HEK293 (cell line): ENCODE results near the gene DIP2C.
A peak's percentile ranks its signal among the peaks of the same experiment; 100 is the strongest.

ENCODE experiments used
- CTCF ChIA-PET: fragments of 350-600 bp; formaldehyde crosslinking; extraction: SDS; loops from one replicate; lab custom pipeline; 2021; ENCODE audit warnings: antibody characterized with exemption; lab: Yijun Ruan, JAX
- POLR2A ChIA-PET: fragments of 300-600 bp; formaldehyde crosslinking; extraction: SDS; loops from one replicate; lab custom pipeline; 2020; ENCODE audit warnings: antibody characterized with exemption, inconsistent platforms; lab: Yijun Ruan, JAX
- H3K27ac ChIP-seq: fragments of 200-500 bp; sonication (Bioruptor generic); 2 replicates; pipeline ENCODE4 v1.5.1; 2014; ENCODE audit warnings: low read depth, low read length, control low read depth, inconsistent platforms; ENCODE audit errors: extremely low read depth
- H3K36me3 ChIP-seq, 2 experiments: fragments of 200-500 bp in 1 of 2; sonication (Bioruptor generic) in 1 of 2; 1 replicate in 1 of 2; 2 replicates in 1 of 2; pipeline ENCODE4 v1.5.1; 2014 to 2017; ENCODE audit warnings: inconsistent platforms in 2 of 2, low read length in 2 of 2; ENCODE audit not compliant: control insufficient read depth in 2 of 2, insufficient read depth in 1 of 2
- H3K4me1 ChIP-seq: fragments of 200-500 bp; sonication (Bioruptor generic); 2 replicates; pipeline ENCODE4 v1.5.1; 2014; ENCODE audit warnings: mild to moderate bottlenecking, low read length, inconsistent platforms; ENCODE audit not compliant: control insufficient read depth, insufficient read depth
- H3K4me3 ChIP-seq: 2 replicates; pipeline ENCODE4 v1.5.1; 2011; ENCODE audit warnings: low read depth, mild to moderate bottlenecking, control low read depth, low read length, moderate library complexity
- H3K9me3 ChIP-seq: fragments of 200-500 bp; sonication (Bioruptor generic); 2 replicates; pipeline ENCODE4 v1.5.1; 2014; ENCODE audit warnings: low read depth, low read length, inconsistent platforms; ENCODE audit not compliant: control insufficient read depth, insufficient read depth
- EGR2 ChIP-seq: fragments of 450-650 bp; formaldehyde crosslinking; IDR thresholded peaks from 2 replicates; pipeline ENCODE4 v1.5.1; 2016; ENCODE audit warnings: low read depth, missing biosample characterization, missing genetic modification characterization
- GLI2 ChIP-seq: fragments of 450-650 bp; formaldehyde crosslinking; IDR thresholded peaks from 2 replicates; pipeline ENCODE4; 2017; ENCODE audit warnings: missing biosample characterization, missing genetic modification characterization, low read depth, borderline replicate concordance
- KLF7 ChIP-seq: fragments of 450-650 bp; formaldehyde crosslinking; IDR thresholded peaks from 2 replicates; pipeline ENCODE4 v1.5.1; 2016; ENCODE audit warnings: missing biosample characterization, missing genetic modification characterization, borderline replicate concordance
- OVOL3 ChIP-seq: fragments of 450-650 bp; formaldehyde crosslinking; IDR thresholded peaks from 2 replicates; pipeline ENCODE4 v1.5.1; 2016; ENCODE audit warnings: missing biosample characterization, missing genetic modification characterization
- PBX3 ChIP-seq: sonication (generic); formaldehyde crosslinking; IDR thresholded peaks from 2 replicates; pipeline ENCODE4 v1.8.1; 2022; ENCODE audit warnings: mild to moderate bottlenecking, moderate library complexity, missing genetic modification reagents
- SP7 ChIP-seq: fragments of 450-650 bp; formaldehyde crosslinking; IDR thresholded peaks from 2 replicates; pipeline ENCODE4 v1.5.1; 2016; ENCODE audit warnings: missing biosample characterization, missing genetic modification characterization
- TCF7L2 ChIP-seq: IDR thresholded peaks from 2 replicates; pipeline ENCODE4 v1.6.1; 2011; ENCODE audit warnings: low read depth, mild to moderate bottlenecking, inconsistent platforms, low read length, moderate library complexity, borderline replicate concordance
- ZBTB6 ChIP-seq: fragments of 450-650 bp; formaldehyde crosslinking; IDR thresholded peaks from 2 replicates; pipeline ENCODE4 v1.5.1; 2017; ENCODE audit warnings: missing biosample characterization, missing genetic modification characterization
- ZFP3 ChIP-seq: fragments of 450-650 bp; formaldehyde crosslinking; IDR thresholded peaks from 2 replicates; pipeline ENCODE4 v1.5.1; 2016; ENCODE audit warnings: low read depth, missing biosample characterization, missing genetic modification characterization
- ZNF148 ChIP-seq: fragments of 450-650 bp; formaldehyde crosslinking; IDR thresholded peaks from 2 replicates; pipeline ENCODE4 v1.5.0; 2017; ENCODE audit warnings: missing biosample characterization, missing genetic modification characterization, borderline replicate concordance
- ZNF18 ChIP-seq: fragments of 450-650 bp; formaldehyde crosslinking; IDR thresholded peaks from 2 replicates; pipeline ENCODE4 v1.5.1; 2016; ENCODE audit warnings: missing biosample characterization, missing genetic modification characterization
- ZNF211 ChIP-seq: fragments of 450-650 bp; formaldehyde crosslinking; IDR thresholded peaks from 2 replicates; pipeline ENCODE4 v1.5.1; 2016; ENCODE audit warnings: low read depth, missing biosample characterization, missing genetic modification characterization
- ZNF394 ChIP-seq: fragments of 450-650 bp; formaldehyde crosslinking; IDR thresholded peaks from 2 replicates; pipeline ENCODE4 v1.5.1; 2016; ENCODE audit warnings: missing biosample characterization, missing genetic modification characterization, mild to moderate bottlenecking, moderate library complexity, borderline replicate concordance
- ZNF398 ChIP-seq: fragments of 450-650 bp; formaldehyde crosslinking; IDR thresholded peaks from 2 replicates; pipeline ENCODE4 v1.5.1; 2017; ENCODE audit warnings: missing biosample characterization, missing genetic modification characterization
- ZNF48 ChIP-seq: fragments of 450-650 bp; formaldehyde crosslinking; IDR thresholded peaks from 2 replicates; pipeline ENCODE4 v1.5.1; 2016; ENCODE audit warnings: missing biosample characterization, missing genetic modification characterization
- ZNF560 ChIP-seq: fragments of 450-650 bp; formaldehyde crosslinking; IDR thresholded peaks from 2 replicates; pipeline ENCODE4 v1.5.1; 2017; ENCODE audit warnings: missing biosample characterization, missing genetic modification characterization, borderline replicate concordance
- ZNF654 ChIP-seq: fragments of 450-650 bp; formaldehyde crosslinking; IDR thresholded peaks from 2 replicates; pipeline ENCODE4 v1.5.1; 2016; ENCODE audit warnings: low read depth, missing biosample characterization, missing genetic modification characterization
- ZNF768 ChIP-seq: fragments of 450-650 bp; formaldehyde crosslinking; IDR thresholded peaks from 2 replicates; pipeline ENCODE4 v1.5.1; 2018; ENCODE audit warnings: missing biosample characterization, mild to moderate bottlenecking, missing genetic modification characterization
- ZSCAN23 ChIP-seq: fragments of 450-650 bp; formaldehyde crosslinking; IDR thresholded peaks from 2 replicates; pipeline ENCODE4 v1.5.1; 2016; ENCODE audit warnings: missing biosample characterization, missing genetic modification characterization

DIP2C gene

GRCh38 chr10:386771-387592, 302.5 kb downstream of the DIP2C start:
- POLR2A ChIA-PET = no interaction called here
- Histone ChIP-seq H3K4me1 (no peaks in the 10 kb centered on the region), H3K27ac (no peak overlapping the region), H3K4me3 (no peak overlapping the region), H3K36me3 (peaks cover 4 to 58% of the 10 kb centered on the region in 2 experiments), H3K9me3 (no peaks in the 10 kb centered on the region)
- CTCF ChIA-PET = interaction anchor here (0.8 kb wide), 1 partner anchor 1106 kb away, joined by 4 read pairs; no protein-coding TSS in a partner anchor
- no peak for TF ChIP-seq ZNF768 (tag by site-specific recombination)
- peak; percentile 49 for TF ChIP-seq EGR2 (tag by site-specific recombination)

- TF ChIP-seq ZNF398 (tag by site-specific recombination) = no peak
- TF ChIP-seq KLF7 = no peak
- TF ChIP-seq, all 188 proteins: peak for 0
- H3K36me3 ChIP-seq = peaks cover 4 to 69% of the 10 kb centered on the region in 2 experiments
- POLR2A ChIA-PET = no interaction called here
- no peaks in the 10 kb centered on the region for H3K9me3 ChIP-seq
- H3K4me3 ChIP-seq = no peak overlapping the region
- CTCF ChIA-PET = interaction anchor here (0.7 kb wide), 1 partner anchor 95 kb away, joined by 4 read pairs; no protein-coding TSS in a partner anchor
- no peak overlapping the region for H3K27ac ChIP-seq
- no peaks in the 10 kb centered on the region for H3K4me1 ChIP-seq
Measured at GRCh38 chr10:385571-386300, 303.7 kb downstream of the DIP2C start.

- ChIA-PET CTCF (no interaction called here), POLR2A (no interaction called here)
- no peaks in the 10 kb centered on the region for H3K4me1 ChIP-seq
- no peak overlapping the region for H3K4me3 ChIP-seq
- no peaks in the 10 kb centered on the region for H3K9me3 ChIP-seq
- peaks cover 4 to 69% of the 10 kb centered on the region in 2 experiments for H3K36me3 ChIP-seq
- H3K27ac ChIP-seq = no peak overlapping the region
- TF ChIP-seq TCF7L2 = no peak
- TF ChIP-seq OVOL3 = no peak
- TF ChIP-seq ZNF394 (tag by site-specific recombination) = no peak
- no peak for TF ChIP-seq ZNF148 (tag by site-specific recombination)
- TF ChIP-seq PBX3 (CRISPR knock-in tag) = no peak
- no peak for TF ChIP-seq ZSCAN23 (tag by site-specific recombination)
- TF ChIP-seq ZNF654 (tag by site-specific recombination) = no peak
- TF ChIP-seq SP7 (tag by site-specific recombination) = no peak
- TF ChIP-seq ZBTB6 (tag by site-specific recombination) = no peak
- no peak for TF ChIP-seq GLI2 (tag by site-specific recombination)
- TF ChIP-seq ZFP3 (tag by site-specific recombination) = no peak
- TF ChIP-seq ZNF560 (tag by site-specific recombination) = no peak
- TF ChIP-seq ZNF211 = no peak
- no peak for TF ChIP-seq ZNF18 (tag by site-specific recombination)
- no peak for TF ChIP-seq ZNF48 (tag by site-specific recombination)
Measured at GRCh38 chr10:384538-385305, 304.7 kb downstream of the DIP2C start.
